H1 (cell line): ENCODE data around the gene ATF7. TPM values are rescaled to one million over a fixed set of nuclear protein-coding genes. Genes with fewer than 3 reads are reported as not detected.

ENCODE experiments used
- CREB1 ChIP-seq: IDR thresholded peaks from 2 replicates; pipeline ENCODE4 v1.6.1; 2012; ENCODE audit warnings: inconsistent platforms
- PHF8 ChIP-seq: fragments of 200-600 bp; sonication (generic); conservative IDR thresholded peaks from 2 replicates; pipeline ENCODE4 v1.7.1; 2012; ENCODE audit warnings: low read depth, mild to moderate bottlenecking, inconsistent platforms, low read length, moderate library complexity
- RFX5 ChIP-seq: IDR thresholded peaks from 2 replicates; pipeline ENCODE4 v1.6.1; 2011; ENCODE audit warnings: low read depth, low read length, improper control_type of control experiment, borderline replicate concordance
- SUZ12 ChIP-seq: fragments of 200-600 bp; sonication (generic); IDR thresholded peaks from 2 replicates; pipeline ENCODE4 v1.6.1; 2012; ENCODE audit warnings: mild to moderate bottlenecking, inconsistent platforms, low read length, moderate library complexity, mixed read lengths
- polyA plus RNA-seq, 7 experiments: library from polyadenylated mRNA; depleted of rRNA in 3 of 7; stranded (reverse) in 5 of 7; unstranded in 2 of 7; fragments of >200 nt in 5 of 7; fragments of 200-250 nt in 2 of 7; gene quantifications; 1 replicate in 5 of 7; 2 replicates in 1 of 7; 4 replicates in 1 of 7; pipeline versions ENCODE4 v1.2.1 to v1.2.3, GENCODE V29; 2011 to 2013; ENCODE audit warnings: missing spikeins in 2 of 7, mixed read lengths in 2 of 7
- total RNA-seq: library from RNA; stranded (reverse); fragmentation: NEBNext Ultra II Directional; extraction: Animal tissue kit (Norgen Biotek cat#: 25700); gene quantifications from 2 replicates; pipeline ENCODE4 v1.2.1, GENCODE V29; 2021
- TF ChIP-seq, protein P1 (sequence below): fragments of 300-600 bp; sonication (generic); IDR thresholded peaks from 2 replicates; pipeline ENCODE4 v1.7.1; 2012; ENCODE audit warnings: low read length, moderate library complexity, mild to moderate bottlenecking, inconsistent platforms; ENCODE audit not compliant: insufficient replicate concordance

Gene ATF7
- total and polyA plus RNA-seq, 2 of the 8 experiments (the other 6 are each of a cell fraction or from before 2014, with no cell fraction given), result 10.1 to 16.6 TPM

DNA sequence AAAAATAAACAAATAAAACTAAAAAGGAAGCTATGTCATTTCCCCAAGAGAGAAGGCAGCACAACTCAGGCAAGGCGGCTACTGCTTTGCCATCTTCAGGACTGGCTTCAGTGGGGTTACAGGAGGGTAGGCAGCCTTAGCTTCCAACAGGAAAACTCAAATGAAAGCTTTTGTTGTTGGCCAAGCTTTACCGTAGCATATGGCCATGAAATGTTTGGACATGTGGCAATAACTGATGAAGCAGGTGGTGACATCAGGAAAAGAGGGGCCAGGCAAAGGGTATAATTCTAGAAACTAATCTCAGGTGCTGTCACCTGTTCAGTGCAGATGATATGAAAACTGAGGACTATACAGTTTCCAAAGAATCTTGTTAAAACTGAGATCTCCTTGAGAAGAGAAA is 96.1 kb downstream of the ATF7 start (continued):
- TF ChIP-seq, protein P1, sequence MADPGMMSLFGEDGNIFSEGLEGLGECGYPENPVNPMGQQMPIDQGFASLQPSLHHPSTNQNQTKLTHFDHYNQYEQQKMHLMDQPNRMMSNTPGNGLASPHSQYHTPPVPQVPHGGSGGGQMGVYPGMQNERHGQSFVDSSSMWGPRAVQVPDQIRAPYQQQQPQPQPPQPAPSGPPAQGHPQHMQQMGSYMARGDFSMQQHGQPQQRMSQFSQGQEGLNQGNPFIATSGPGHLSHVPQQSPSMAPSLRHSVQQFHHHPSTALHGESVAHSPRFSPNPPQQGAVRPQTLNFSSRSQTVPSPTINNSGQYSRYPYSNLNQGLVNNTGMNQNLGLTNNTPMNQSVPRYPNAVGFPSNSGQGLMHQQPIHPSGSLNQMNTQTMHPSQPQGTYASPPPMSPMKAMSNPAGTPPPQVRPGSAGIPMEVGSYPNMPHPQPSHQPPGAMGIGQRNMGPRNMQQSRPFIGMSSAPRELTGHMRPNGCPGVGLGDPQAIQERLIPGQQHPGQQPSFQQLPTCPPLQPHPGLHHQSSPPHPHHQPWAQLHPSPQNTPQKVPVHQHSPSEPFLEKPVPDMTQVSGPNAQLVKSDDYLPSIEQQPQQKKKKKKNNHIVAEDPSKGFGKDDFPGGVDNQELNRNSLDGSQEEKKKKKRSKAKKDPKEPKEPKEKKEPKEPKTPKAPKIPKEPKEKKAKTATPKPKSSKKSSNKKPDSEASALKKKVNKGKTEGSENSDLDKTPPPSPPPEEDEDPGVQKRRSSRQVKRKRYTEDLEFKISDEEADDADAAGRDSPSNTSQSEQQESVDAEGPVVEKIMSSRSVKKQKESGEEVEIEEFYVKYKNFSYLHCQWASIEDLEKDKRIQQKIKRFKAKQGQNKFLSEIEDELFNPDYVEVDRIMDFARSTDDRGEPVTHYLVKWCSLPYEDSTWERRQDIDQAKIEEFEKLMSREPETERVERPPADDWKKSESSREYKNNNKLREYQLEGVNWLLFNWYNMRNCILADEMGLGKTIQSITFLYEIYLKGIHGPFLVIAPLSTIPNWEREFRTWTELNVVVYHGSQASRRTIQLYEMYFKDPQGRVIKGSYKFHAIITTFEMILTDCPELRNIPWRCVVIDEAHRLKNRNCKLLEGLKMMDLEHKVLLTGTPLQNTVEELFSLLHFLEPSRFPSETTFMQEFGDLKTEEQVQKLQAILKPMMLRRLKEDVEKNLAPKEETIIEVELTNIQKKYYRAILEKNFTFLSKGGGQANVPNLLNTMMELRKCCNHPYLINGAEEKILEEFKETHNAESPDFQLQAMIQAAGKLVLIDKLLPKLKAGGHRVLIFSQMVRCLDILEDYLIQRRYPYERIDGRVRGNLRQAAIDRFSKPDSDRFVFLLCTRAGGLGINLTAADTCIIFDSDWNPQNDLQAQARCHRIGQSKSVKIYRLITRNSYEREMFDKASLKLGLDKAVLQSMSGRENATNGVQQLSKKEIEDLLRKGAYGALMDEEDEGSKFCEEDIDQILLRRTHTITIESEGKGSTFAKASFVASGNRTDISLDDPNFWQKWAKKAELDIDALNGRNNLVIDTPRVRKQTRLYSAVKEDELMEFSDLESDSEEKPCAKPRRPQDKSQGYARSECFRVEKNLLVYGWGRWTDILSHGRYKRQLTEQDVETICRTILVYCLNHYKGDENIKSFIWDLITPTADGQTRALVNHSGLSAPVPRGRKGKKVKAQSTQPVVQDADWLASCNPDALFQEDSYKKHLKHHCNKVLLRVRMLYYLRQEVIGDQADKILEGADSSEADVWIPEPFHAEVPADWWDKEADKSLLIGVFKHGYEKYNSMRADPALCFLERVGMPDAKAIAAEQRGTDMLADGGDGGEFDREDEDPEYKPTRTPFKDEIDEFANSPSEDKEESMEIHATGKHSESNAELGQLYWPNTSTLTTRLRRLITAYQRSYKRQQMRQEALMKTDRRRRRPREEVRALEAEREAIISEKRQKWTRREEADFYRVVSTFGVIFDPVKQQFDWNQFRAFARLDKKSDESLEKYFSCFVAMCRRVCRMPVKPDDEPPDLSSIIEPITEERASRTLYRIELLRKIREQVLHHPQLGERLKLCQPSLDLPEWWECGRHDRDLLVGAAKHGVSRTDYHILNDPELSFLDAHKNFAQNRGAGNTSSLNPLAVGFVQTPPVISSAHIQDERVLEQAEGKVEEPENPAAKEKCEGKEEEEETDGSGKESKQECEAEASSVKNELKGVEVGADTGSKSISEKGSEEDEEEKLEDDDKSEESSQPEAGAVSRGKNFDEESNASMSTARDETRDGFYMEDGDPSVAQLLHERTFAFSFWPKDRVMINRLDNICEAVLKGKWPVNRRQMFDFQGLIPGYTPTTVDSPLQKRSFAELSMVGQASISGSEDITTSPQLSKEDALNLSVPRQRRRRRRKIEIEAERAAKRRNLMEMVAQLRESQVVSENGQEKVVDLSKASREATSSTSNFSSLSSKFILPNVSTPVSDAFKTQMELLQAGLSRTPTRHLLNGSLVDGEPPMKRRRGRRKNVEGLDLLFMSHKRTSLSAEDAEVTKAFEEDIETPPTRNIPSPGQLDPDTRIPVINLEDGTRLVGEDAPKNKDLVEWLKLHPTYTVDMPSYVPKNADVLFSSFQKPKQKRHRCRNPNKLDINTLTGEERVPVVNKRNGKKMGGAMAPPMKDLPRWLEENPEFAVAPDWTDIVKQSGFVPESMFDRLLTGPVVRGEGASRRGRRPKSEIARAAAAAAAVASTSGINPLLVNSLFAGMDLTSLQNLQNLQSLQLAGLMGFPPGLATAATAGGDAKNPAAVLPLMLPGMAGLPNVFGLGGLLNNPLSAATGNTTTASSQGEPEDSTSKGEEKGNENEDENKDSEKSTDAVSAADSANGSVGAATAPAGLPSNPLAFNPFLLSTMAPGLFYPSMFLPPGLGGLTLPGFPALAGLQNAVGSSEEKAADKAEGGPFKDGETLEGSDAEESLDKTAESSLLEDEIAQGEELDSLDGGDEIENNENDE, result no peak
- no peak for TF ChIP-seq RFX5
- TF ChIP-seq CREB1, result no peak
- TF ChIP-seq SUZ12, result no peak
- no peak for TF ChIP-seq PHF8
